Raji (cell line): ENCODE data around the gene KDM2B.

Source experiments
- POLR2A ChIP-seq: IDR thresholded peaks from 2 replicates; pipeline ENCODE4 v1.6.1; 2011; ENCODE audit warnings: low read depth, low read length, control low read depth; ENCODE audit not compliant: insufficient read depth

KDM2B gene

DNA sequence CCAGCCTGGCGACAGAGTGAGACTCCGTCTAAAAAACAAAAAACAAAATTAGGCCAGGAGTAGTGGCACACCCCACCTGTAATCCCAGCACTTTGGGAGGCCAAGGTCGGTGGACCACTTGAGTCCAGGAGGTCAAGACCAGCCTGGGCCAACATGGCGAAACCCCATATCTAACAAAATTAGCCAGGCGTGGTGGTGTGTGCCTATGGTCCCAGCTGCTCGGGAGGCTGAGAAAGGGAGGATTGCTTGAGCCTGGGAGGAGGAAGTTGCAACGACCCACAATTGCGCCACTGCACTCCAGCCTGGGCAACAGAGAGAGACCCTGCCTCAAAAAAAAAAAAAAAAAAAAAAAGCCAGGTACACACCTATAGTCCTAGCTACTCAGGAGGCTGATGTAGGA, 37.0 kb downstream of the KDM2B start:
- no peak for TF ChIP-seq POLR2A

DNA sequence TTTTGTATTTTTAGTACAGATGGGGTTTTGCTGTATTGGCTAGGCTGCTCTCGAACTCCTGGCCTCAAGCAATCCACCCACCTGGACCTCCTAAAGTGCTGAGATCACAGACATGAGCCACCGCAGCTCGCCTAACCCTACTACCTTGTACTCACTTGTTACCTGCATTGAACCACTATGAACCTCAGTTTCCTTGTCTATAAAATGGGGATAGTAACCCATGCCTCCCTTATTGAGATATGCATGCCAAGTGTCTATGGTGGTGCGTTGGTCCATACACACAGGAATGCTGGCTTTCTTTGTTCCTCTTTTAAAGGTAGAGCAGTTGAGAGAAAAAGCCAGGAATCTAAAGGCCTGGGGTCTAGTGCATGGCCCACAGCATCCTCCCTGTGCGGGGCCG, 40.9 kb downstream of the KDM2B start:
- TF ChIP-seq POLR2A = no peak

DNA sequence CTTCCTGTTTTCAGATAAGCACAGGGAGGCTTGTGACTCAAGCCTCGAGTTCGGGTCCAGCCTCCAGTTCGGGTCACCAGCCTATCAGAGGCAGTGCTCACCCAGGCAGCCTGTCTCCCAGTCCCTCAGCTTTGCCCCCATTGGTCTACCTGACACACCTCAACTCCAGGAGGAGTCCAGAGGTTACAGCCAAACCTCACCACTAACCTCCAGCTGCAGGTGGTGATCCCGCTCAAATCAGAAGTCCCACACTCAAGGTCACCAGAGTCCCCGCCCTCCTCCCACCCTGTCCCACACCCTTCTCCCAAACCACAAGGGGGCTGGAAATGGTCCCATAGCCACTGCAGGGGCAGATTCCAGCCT, 42.1 kb downstream of the KDM2B start:
- TF ChIP-seq POLR2A = no peak

DNA sequence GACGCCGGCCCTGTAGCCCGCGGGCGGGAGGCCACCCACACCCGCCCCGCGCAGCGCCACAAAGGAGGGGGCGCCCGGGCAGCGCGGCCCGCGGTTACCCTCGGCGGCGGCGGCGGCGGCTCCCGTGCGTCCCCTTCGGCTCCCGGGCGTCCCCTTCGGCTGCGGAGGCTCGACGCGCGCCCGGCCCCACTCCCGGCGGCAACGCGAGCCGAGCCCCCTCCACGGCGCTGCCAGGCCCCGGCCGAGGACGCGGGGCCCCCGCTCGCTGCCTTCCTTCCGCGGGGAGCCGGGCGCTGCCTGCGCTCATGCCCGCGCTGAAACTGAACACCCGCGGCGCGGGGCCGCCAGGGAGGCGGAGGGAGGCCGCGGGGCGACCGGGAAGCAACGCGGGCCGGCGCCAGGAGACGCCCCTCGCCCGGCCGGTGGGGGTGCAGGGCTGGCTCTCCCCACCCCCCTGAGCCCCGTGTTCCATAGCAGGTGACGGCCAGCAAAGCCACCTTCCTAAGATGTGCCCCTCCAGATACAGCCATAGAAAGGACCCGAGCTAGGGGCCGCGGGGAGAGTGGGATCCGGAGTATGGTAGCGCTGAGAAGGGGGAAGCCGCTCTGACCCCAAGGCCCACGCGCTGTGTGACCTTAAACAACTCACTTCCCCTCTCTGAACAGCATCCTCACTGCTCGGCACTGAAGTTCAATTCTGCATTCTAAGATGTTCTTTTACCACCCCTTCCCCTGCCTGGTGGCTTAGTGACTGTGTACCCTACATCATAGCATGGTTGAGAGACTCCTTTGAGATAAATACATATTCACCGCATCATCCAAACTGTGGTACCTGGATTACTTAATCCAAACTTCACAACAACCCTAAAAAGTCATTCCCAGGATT, 42.8 kb downstream of the KDM2B start:
- TF ChIP-seq POLR2A = peak; percentile 6; the same call in 1 of the 2 replicates

DNA sequence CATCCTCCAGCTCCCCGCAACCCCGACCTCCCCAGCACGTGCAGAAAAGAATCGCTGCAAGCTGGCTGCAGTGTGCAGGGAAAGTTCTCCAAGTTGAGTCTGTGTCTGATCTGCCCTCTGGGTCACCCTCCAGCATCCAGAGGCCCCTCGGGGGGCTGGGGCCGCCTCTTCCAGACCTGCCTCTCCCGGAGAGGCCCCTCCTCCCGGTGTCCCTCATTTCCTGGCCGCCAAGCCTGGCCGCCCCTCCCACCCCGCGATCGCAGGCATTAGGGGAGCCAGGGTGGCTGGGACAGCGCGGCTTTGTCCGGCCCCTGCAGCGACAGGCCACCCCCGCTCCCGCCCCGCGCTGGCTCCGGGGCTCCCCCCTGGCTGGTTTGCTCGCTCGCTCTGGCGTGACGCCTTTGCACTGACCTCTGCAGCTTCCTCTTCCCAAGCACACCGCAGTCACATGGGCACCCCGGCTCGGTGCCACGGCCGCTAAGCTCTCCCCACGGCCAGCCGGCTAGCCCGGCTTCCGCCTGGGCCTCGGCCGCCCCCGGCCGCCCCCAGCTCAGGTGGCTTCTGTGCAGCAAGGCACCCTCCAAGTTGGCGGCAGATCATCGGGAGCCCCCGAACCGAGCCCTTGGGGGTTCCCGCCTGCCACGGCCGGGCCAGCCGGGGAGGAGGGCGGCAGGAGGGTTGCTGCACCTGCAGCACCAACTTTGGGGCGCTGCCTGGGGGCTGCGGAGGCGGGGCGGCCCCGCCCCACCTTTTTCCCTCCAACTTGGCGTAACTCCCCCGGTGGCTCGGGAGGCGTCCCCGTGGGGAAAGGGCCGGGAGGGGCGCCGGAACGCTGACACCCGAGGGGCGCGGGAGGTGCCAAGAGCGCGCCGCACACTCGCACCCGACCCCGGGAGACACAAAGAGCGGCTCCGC, 43.7 kb downstream of the KDM2B start:
- peak; percentile 81 for TF ChIP-seq POLR2A

DNA sequence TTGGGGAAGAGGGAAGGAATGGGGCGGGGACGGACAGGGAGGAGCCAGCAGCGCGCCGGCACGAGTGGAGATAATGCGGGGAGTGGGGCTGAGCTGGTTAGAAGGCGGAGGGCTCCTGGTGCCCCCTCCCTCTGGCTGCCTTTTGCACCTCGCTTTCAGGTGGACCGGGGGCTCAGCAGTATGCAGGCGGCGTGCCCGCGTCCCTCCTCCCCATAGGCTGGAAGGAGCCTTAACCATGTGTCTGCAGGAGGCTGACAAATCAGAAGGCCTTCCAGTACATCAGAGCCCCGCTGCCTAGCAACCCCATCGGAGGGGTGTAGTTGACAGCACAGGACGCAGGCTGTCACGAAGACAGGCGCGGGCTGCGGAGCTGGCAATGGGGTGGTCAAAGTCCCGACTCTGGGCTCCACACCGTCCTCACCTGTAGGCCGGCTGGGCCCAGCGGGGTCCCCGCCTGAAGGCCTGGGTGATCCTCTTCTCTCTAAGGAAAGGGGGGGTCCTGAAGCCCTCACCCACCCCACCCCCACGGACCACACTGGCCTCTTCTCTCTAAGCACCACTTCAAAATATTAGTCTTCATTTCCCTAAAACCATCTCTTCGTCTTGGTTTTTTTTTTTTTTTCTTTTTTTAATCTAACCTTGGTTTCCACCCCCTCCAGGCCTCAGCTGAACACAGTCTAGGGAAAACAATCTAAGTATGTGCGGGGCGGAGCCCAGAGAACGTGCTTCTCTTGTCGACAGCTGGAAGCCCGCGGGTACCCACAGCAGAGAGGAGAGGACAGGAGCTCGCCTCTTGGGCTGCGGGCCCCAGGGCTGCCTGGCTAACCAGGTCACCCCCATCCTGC, 44.5 kb downstream of the KDM2B start:
- peak; percentile 83 for TF ChIP-seq POLR2A

DNA sequence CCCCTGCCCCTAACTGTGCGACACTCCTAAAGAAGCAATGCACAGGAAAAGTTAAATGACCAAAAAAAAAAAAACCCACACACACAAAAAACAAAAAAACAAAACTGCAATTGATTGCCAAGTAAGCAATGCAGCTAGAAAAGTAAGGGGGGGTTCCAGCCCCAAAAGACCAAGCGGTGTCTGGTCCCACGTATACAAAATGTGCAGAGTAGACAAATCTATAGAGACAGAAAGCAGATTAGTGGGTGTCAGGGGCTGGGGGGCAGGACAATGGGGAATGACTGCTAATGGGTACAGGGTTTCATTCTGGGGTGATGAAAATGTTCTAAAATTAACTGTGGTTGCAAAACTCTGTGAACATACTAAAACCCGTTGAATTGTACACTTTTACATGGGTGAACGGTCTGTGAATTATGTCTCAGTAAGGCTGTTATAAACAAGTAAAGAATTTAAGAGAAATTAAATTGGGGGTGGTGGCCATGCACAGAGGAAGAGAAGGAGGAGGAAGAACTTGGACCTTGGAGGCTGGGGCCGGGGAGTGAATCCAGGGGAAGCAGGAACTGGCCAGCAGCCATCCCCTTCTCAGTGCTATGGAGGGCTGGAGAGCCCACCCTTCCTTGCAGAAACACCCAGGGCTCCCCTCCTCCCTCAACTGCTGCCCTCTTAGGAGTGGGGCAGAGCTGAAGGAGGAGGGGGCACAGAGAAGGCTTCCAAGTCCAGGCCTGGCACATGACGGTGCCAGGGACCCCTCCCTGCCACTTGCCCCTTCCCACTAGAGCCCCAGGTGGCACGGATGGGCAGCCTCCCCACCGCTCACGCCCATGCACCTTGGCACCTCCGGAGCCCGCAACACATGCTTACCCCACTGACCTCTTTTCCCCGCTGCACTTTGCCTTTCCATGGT, 45.4 kb downstream of the KDM2B start:
- TF ChIP-seq POLR2A = no peak

DNA sequence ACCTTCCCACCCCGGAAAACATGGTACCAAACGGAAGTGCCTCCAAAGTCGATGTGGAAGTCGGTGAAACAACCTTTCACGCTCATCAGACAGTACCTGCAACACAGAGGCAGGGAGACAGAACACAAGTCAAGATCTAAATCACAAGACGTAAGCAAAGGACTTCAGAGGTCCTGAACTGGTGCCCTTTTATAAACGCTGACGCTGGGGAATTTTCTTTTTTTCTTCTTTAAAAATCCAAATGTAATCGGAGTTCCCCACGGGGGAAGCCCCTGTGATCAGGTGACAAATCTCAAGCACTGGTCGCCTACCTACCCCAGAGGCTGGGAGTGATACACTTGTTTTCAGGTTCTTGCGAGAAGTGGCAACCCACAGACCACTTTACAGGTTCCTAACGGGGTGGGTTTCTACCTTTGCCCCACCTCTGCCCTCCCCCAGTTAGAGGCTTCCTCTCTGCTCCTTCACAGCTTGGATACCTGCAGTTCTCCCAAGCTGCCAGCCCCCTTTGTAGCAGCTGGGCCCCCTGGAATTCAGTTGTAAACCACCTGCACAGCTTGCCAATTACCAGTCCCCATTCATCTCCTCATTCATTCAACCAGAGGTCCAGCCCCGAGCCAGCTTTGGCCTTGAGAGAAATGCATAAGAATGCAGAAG, 46.2 kb downstream of the KDM2B start:
- TF ChIP-seq POLR2A = peak; percentile 39; the same call in 1 of the 2 replicates

DNA sequence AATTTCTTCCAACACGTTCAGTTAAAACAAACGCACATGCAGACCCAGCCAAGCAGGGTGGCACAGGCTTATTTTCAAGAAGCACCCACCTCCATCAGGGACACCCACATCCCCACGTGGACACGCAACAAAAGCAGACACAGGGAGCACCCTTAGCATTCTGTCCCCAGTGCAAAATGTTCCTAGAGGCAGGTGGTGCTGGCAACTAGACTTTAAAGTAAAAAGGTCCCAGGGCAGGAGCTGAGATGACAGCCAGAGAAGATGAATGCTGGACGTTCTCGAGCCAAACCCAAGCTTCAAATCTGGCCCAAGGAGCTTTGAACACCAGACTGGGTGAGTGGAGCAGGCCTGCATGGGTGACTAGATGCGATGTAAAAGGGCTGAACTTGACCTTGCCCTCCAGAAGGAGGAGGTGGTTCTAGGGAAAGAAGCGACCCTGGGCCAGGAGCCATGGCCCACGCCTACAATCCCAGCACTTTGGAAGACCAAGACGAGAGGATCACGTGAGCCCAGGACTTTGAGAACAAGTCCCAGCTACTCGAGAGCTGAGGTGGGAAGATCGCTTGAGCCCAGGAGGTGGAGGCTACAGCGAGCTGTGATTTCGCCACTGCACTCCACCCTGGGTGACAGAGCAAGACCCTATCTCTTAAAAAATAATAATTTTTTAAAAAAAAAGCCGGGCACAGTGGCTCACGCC, 47.3 kb downstream of the KDM2B start:
- no peak for TF ChIP-seq POLR2A

DNA sequence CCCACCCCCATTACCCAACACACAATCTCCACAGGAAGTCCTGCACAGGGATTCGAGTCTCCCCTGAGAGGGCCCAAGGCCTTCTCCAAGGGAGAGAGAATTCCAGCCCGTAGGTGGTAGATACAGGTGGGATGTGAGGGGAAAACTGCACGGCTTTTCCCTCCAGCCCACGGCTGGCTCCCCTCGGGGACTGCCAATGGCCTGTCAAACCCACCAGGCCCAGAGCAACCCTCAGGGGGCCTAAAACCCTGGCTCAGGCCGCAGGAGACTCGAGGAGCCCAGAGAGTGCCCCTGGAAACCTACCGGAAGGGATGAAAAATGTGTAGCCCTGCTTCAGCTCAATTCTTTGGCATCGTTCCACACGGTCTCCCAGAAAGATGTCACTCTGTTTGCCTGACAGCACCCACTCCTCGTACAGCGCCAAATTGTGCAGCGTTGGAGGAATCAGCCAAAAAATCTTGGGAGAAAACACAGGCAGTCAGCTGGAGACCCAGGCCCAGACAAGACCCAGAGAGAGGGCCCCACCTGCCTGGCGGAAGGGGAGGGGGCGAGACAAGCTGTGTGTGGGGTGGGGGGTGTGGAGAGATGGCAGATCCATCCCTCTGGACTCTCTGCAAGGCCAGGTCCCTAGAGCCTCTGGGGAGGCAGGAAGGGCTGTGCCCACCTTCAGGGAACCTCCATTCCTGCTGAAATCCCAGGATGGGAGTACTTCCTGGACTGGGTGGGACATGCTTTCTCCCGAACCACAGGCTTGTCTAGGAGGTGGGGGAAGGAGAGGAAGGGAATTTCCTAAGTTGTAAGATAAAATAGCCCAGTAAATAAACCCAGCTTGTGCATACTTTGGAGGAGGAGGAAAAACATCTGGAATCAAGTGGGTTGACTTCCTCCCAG, 48.1 kb downstream of the KDM2B start:
- no peak for TF ChIP-seq POLR2A

DNA sequence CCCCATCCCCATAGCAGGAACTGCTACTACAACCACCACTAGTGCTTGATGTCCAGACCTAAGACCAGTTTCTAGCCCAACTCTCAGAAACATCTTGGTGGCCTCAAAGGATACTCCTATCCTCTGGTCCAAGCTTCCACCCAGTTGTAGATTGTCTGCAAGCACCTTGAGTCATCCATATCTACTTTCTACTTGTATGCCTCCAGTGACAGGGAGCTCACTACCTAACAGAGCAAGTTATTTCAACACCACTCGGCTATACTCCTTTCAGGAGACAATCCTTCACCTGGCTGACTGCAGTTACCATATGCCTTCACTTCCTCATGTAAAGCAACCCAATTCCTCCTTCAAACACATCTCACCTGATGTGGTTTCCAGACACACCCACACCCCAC, 49.5 kb downstream of the KDM2B start:
- no peak for TF ChIP-seq POLR2A
